Peyer's patch (tissue), 4 donors: Measurements from ENCODE around the gene THRB. TPM values are rescaled to one million over a fixed set of nuclear protein-coding genes. Genes with fewer than 3 reads are reported as not detected.
A peak's percentile ranks its signal among the peaks of the same experiment; 100 is the strongest.

ENCODE experiments used
- DNase-seq, 3 donors: peaks; one replicate each; pipeline ENCODE4 v3.0.0-alpha.2; 2017 to 2019
- H3K27ac ChIP-seq, 4 donors: fragments of 200-600 bp; sonication (generic); one replicate each; pipeline ENCODE4 v1.5.1; 2016 to 2019
- H3K27me3 ChIP-seq, 2 donors: fragments of 200-600 bp; sonication (generic); one replicate each; pipeline ENCODE4 v1.5.1; 2019
- H3K36me3 ChIP-seq, 3 donors: fragments of 200-600 bp; sonication (generic); one replicate each; pipeline ENCODE4 v1.5.1; 2016 to 2019
- H3K4me1 ChIP-seq, 4 donors: fragments of 200-600 bp; sonication (generic); one replicate each; pipeline ENCODE4 v1.5.1; 2016 to 2019
- H3K4me3 ChIP-seq, 4 donors: fragments of 200-600 bp; sonication (generic); 1 replicate in 3 of 4; 2 replicates in 1 of 4; pipeline ENCODE4 v1.5.1; 2016 to 2019; ENCODE audit warnings: mild to moderate bottlenecking in 1 of 4
- H3K9me3 ChIP-seq, 4 donors: fragments of 200-600 bp; sonication (generic); one replicate each; pipeline ENCODE4 v1.5.1; 2016 to 2019; ENCODE audit warnings: mild to moderate bottlenecking in 1 of 4
- POLR2A ChIP-seq, 2 donors: fragments of 450-650 bp; IDR thresholded peaks; one replicate each; pipeline ENCODE4 v1.5.1; 2017; ENCODE audit warnings: antibody characterized with exemption in 2 of 2, mild to moderate bottlenecking in 2 of 2, moderate library complexity in 2 of 2
- total RNA-seq, 4 donors: library from RNA; depleted of rRNA; stranded (reverse); fragments of >200 nt; gene quantifications; one replicate each; pipeline ENCODE4 v1.1.0, GENCODE V29; 2016
- TF ChIP-seq, protein P1 (sequence below), 6 experiments: fragments of 450-650 bp in 4 of 6; fragments of 200-600 bp in 2 of 6; sonication (generic) in 1 of 6; IDR thresholded peaks; one replicate each; pipeline ENCODE4 v1.5.1; 2017 to 2019; ENCODE audit warnings: antibody characterized with exemption in 6 of 6, mild to moderate bottlenecking in 3 of 6, moderate library complexity in 1 of 6

THRB gene
- total RNA-seq, 4 donors from 2014 or later: 2.6 to 13.2 (median 8.4) TPM

DNA sequence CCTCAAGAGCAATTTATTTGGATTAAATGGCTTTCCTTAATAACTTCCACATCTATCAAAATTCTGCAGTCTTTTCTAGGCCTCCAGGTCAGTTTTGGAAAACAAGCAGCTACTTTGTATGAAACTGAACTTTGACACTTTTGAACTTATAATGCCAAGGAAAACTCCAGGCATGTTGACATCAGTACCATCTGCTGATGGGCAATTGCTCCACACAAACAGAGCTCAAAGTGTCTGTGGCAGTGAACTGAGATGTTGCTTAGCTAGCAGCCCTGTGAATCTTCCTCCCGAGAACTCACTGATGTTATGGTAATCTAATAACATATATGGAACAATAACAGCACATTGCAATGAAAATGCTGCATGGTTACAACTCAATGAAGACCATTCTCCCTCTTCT, 250.2 kb downstream of the THRB start:
- Histone ChIP-seq H3K27ac (no peak overlapping the region), H3K9me3 (no peaks in the 10 kb centered on the region), H3K4me1 (no peaks in the 10 kb centered on the region), H3K36me3 (no peaks in the 10 kb centered on the region), H3K4me3 (no peak overlapping the region), H3K27me3 (no peaks in the 10 kb centered on the region)
- TF ChIP-seq, protein P1, sequence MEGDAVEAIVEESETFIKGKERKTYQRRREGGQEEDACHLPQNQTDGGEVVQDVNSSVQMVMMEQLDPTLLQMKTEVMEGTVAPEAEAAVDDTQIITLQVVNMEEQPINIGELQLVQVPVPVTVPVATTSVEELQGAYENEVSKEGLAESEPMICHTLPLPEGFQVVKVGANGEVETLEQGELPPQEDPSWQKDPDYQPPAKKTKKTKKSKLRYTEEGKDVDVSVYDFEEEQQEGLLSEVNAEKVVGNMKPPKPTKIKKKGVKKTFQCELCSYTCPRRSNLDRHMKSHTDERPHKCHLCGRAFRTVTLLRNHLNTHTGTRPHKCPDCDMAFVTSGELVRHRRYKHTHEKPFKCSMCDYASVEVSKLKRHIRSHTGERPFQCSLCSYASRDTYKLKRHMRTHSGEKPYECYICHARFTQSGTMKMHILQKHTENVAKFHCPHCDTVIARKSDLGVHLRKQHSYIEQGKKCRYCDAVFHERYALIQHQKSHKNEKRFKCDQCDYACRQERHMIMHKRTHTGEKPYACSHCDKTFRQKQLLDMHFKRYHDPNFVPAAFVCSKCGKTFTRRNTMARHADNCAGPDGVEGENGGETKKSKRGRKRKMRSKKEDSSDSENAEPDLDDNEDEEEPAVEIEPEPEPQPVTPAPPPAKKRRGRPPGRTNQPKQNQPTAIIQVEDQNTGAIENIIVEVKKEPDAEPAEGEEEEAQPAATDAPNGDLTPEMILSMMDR (IDR thresholded peaks at IDR 0.05): no peak
- TF ChIP-seq POLR2A (IDR thresholded peaks at IDR 0.05): no peak
- no peak for DNase-seq

- H3K4me1 ChIP-seq: peaks cover 0 to 4% (median 0%) of the 10 kb centered on the region in 4 donors
- no peaks in the 10 kb centered on the region for H3K9me3 ChIP-seq
- H3K27ac ChIP-seq: no peak overlapping the region
- H3K4me3 ChIP-seq: no peak overlapping the region
- H3K36me3 ChIP-seq: no peaks in the 10 kb centered on the region
- no peaks in the 10 kb centered on the region for H3K27me3 ChIP-seq
- no peak for DNase-seq
- no peak for TF ChIP-seq POLR2A (IDR thresholded peaks at IDR 0.05)
- TF ChIP-seq, protein P1 (IDR thresholded peaks at IDR 0.05): no peak
These were observed 252.5 kb downstream of the THRB start for GRCh38 chr3:24242012-24242698.

GRCh38 chr3:24240306-24240705, 254.3 kb downstream of the THRB start:
- Histone ChIP-seq H3K27ac (no peak overlapping the region), H3K9me3 (no peaks in the 10 kb centered on the region), H3K4me1 (peaks cover 0 to 4% (median 0%) of the 10 kb centered on the region in 4 donors), H3K27me3 (no peaks in the 10 kb centered on the region), H3K36me3 (no peaks in the 10 kb centered on the region), H3K4me3 (no peak overlapping the region)
- TF ChIP-seq POLR2A (IDR thresholded peaks at IDR 0.05): no peak
- TF ChIP-seq, protein P1 (IDR thresholded peaks at IDR 0.05): no peak
- no peak for DNase-seq

DNA sequence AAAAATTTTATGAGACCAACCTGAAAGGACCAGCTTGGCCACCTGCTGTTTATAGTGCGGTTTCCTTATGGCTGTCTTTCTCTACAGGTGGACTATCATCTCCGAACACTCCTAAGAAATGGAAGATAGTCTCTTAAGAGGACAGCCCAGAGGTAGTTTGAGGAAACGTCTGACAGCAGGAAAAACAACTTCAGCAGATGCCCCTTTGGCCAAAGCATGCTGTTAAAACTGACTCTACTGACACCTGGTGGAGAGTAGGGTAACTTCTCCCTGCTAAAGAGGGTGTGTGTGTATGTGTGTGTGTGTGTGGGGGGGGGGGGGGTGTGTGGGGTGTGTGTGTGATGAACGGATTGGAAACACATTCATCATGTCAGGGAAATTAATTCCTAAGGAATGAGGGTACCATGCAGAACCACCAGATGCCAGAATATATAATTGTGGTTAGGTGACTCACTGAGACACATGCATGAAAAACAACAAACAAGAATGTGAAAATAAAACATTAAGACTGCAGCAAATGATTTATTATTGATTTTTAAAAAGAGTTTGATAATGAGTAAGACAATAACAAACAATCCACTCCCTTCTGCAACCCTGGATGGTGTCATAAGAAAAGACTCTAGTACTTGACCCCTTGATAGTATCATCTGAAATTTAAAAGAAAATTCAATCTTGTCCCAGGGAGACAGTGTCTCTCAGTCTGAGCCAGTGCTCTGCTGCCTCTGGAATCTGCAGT, 256.5 kb downstream of the THRB start:
- H3K4me1 ChIP-seq: peaks cover 0 to 4% (median 0%) of the 10 kb centered on the region in 4 donors
- no peaks in the 10 kb centered on the region for H3K27me3 ChIP-seq
- H3K27ac ChIP-seq: no peak overlapping the region
- DNase-seq: peak in 1 of 3 donors; percentile 57
- no peaks in the 10 kb centered on the region for H3K36me3 ChIP-seq
- H3K9me3 ChIP-seq: no peaks in the 10 kb centered on the region
- TF ChIP-seq, protein P1 (IDR thresholded peaks at IDR 0.05): peak in 4 of 6 experiments; percentile 59 to 70 (median 65)
- TF ChIP-seq POLR2A (IDR thresholded peaks at IDR 0.05): no peak
- no peak overlapping the region for H3K4me3 ChIP-seq

DNA sequence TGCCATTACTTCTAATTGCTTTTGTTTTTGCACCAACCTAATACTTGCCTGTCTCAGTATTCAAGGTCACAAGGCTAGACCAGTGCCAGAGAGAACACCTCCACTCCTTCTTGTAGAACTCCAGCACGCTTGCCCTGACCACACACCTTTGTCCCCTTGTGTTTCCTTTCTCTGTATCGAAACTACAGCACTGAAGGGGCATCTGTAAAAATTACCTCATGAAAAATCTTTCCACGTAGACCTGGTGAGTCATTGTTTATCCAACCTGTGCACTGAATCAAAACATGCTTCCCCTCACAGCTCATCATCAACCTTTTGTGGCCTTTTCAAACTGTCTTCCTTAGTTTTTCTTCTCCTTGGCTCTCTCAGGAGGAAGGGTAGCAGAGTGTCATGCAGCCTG, 259.5 kb downstream of the THRB start:
- Histone ChIP-seq H3K4me1 (peaks cover 0 to 4% (median 0%) of the 10 kb centered on the region in 4 donors), H3K36me3 (no peaks in the 10 kb centered on the region), H3K27me3 (no peaks in the 10 kb centered on the region), H3K4me3 (no peak overlapping the region), H3K9me3 (no peaks in the 10 kb centered on the region), H3K27ac (no peak overlapping the region)
- DNase-seq: no peak
- no peak for TF ChIP-seq POLR2A (IDR thresholded peaks at IDR 0.05)
- TF ChIP-seq, protein P1 (IDR thresholded peaks at IDR 0.05): no peak
